Spleen (tissue), 7 donors: Measurements from ENCODE around the gene REG1A.

ENCODE experiments used
- POLR2A ChIP-seq, 3 donors: fragments of 450-650 bp; IDR thresholded peaks; one replicate each; pipeline ENCODE4 v1.5.1; 2017; ENCODE audit warnings: antibody characterized with exemption in 3 of 3, mild to moderate bottlenecking in 1 of 3
- POLR2AphosphoS5 ChIP-seq, 3 donors: sonication (generic); formaldehyde crosslinking; IDR thresholded peaks; one replicate each; pipeline ENCODE4 v1.5.1; 2017; ENCODE audit warnings: antibody characterized with exemption in 3 of 3
- TF ChIP-seq, protein P1 (sequence below), 11 experiments: fragments of 200-600 bp in 7 of 11; fragments of 450-650 bp in 4 of 11; sonication (generic) in 4 of 11; IDR thresholded peaks in 8 of 11; conservative IDR thresholded peaks in 3 of 11; 1 replicate in 7 of 11; 2 replicates in 4 of 11; pipeline versions ENCODE4 v1.4.0 to v1.8.0; 2016 to 2021; ENCODE audit warnings: antibody characterized with exemption in 11 of 11, inconsistent platforms in 4 of 11, mild to moderate bottlenecking in 1 of 11
- donor health status: DM: no; HTN: no; CAD: no; lungs with moderate emphysema.
- donor health status: DM: no; HTN: no; CAD: no.
- donor health status: DM: no; HTN: no; CAD: no.

DNA sequence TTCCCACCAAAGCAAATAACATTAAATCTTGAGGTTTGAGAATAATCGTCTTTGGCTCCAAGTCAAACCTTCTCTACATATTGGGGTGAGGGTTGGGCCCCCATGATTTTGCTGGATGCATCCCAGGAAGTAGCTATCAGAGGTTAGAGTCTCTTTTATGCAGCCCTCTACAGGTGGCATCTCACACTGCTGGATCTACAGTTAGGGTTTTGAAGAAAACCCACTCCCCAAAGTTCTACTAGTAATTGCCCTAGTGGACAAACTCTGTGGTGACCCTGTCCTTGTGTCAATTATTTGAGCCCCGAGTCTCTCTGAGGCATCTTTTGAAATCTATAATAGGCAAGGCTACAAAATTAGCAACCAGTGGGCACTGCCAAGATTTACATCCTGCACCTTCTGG is 15.0 kb upstream of the REG1A start:
- TF ChIP-seq, protein P1, sequence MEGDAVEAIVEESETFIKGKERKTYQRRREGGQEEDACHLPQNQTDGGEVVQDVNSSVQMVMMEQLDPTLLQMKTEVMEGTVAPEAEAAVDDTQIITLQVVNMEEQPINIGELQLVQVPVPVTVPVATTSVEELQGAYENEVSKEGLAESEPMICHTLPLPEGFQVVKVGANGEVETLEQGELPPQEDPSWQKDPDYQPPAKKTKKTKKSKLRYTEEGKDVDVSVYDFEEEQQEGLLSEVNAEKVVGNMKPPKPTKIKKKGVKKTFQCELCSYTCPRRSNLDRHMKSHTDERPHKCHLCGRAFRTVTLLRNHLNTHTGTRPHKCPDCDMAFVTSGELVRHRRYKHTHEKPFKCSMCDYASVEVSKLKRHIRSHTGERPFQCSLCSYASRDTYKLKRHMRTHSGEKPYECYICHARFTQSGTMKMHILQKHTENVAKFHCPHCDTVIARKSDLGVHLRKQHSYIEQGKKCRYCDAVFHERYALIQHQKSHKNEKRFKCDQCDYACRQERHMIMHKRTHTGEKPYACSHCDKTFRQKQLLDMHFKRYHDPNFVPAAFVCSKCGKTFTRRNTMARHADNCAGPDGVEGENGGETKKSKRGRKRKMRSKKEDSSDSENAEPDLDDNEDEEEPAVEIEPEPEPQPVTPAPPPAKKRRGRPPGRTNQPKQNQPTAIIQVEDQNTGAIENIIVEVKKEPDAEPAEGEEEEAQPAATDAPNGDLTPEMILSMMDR (IDR thresholded peaks at IDR 0.05 in 8 of 11, conservative IDR thresholded peaks at IDR 0.05 in 3 of 11), result no peak
- TF ChIP-seq POLR2A (IDR thresholded peaks at IDR 0.05), result no peak
- TF ChIP-seq POLR2AphosphoS5 (IDR thresholded peaks at IDR 0.05), result no peak
